NCI-H2227 (cell line): ENCODE measurements around the gene LRRC18.

ENCODE experiments used
- DNase-seq: peaks from one replicate; lab custom pipeline; 2025; ENCODE audit not compliant: unreplicated experiment; lab: John Stamatoyannopoulos, UW

LRRC18 gene

DNA sequence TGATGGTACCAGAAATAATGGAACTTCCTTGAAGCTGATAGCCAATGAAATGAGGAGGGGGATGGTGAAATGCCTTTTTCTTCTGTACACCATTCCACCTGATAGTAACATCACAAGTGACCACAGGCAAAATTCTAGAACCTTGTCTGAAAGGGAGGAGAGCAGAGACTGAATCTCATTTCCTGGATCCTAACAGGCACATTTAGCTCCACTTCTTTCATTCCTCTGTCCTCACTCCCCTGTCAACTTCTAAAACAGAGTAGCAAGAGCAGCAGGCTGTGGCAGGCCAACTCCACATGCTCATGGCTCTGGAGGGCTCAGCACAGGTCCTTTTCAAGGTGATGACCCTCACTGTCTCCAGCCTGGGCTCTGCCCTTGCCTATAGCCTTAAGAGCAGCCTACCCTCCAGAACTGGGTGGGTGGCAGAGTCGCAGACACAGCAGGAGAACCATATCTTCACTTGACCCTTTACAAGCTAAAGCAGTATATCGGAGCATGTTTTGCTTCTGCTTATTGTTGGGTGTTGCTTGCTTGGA lies at the start of gene LRRC18:
Gene LRRC18, minus strand, starts transcription at position 51 of the 536 bp plus-strand sequence. CDS start 25,685 bp downstream, outside the sequence.
- no peak for DNase-seq

DNA sequence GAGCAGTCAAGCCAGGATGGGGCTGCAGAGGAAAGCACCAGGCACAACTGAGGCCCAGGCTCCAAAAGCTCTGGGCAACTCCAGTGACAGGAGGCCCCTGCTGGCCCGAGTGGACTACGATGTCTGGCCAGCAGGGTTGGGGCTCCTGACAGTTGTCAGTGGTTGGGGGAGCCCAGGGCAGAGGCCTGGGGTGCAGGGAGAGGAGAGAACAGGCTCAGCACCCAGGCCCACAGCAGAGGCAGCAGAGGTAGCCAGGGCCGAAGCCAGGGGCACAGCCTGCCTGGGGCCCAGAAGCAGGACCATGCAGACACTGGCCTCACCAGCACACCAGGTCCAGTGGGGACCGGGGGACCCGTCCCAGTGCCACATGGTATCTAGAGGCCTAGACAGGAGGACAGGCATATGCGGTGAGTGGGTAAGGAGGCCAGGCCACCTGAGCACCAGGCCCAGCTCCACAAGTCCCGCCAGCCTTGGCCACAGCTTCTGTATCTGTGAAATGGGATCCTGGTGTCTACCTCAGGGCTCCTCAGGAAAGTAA lies 46.0 kb upstream of the LRRC18 start:
- no peak for DNase-seq

DNA sequence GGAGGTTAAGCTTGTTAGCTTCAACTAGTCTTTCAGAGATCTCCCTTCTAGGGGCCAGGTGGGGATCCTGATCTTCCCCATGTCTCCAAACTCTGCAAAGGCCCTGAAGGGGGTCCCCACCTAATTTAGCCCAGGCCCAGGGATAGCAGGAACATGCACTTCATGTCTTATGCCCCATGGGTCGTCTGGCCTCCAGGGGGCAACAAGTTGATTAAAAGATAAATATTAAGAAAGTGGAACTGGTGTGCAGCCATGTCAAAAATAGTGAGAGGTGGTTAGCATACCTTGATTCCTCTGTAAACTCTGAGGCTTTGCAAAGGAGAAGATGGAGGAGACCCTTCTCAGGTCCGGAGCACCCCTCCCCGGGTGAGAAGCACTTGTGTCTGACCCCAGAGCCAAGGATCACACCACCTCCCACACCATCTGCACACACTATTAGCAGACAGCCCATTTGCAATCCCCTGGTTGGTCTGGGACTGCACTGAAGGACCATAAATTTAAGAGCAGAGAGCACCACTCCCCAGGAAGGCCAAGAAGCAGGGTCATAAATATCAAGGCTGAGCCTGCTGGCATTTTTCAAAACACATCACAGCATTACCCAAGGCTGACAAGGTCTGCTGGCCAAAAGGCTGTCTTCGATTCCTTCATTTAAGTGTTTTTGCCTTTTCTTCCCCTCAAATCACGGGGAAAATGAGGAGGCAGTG lies 44.2 kb upstream of the LRRC18 start:
- no peak for DNase-seq

DNA sequence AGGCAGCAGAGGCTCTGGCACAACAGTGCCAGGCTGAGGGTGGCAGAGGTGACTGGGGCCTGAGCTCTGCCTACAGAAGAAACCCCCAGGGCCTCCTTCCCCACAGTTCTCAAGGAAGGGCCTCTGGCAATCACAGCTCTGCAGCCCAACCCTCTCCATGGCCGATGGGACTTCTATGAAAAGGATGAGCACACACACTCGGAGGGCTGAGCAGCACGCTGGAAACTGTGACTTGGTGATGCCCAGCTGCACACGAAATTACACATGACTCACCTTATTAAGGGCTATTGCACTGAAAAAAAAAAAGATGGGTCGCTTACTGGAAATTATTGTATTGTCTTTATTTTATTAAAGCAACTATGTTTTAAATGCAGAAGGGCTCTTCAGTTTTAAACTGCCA lies 42.9 kb upstream of the LRRC18 start:
- DNase-seq, result no peak

DNA sequence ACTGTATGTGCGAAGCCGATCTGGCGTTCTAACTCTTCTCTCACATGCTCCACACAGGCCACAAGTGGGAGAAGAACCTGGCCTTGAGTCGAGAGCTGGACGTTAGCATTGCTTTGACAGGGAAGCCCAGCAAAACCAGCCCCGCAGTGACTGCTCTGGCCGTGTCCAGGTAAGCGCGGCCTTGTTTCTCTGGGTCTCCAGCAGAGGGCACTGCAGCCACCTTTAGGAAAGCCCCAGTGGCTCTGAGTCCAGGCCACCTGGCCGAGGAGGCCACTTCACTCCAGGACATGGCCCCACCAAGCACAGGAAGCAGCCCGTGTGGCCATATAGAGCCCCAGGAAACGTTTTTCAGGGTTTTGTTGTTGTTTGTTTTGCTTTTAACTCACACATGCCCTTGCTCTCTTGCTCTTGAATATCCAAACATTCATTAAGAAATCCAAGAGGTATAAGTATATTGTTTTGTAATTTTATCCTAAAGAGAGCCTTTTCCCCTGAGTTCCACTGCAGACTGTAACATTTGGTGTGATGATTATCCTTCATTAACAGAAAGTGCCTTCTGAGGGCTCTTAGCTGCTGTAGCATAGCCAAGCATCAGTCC lies 41.8 kb upstream of the LRRC18 start:
- no peak for DNase-seq

DNA sequence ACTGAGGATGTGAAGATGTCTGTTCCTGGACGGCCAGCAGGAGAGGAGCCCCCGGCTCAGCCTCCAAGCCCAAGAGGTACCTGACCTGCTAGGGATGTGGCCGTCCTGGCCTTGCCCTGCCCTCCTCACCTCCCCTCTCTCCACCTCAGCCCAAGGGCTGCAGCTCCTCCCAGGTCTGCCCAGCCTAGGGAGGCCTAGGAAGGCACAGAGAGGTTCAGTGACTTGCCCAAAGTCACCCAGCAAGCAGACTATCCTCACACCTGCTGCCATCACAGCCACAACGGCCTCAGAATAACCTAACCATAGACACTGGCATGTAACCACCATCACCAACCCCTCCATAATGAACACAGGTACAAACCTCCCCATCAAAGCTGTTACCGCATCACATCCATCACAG lies 38.7 kb upstream of the LRRC18 start:
- no peak for DNase-seq

DNA sequence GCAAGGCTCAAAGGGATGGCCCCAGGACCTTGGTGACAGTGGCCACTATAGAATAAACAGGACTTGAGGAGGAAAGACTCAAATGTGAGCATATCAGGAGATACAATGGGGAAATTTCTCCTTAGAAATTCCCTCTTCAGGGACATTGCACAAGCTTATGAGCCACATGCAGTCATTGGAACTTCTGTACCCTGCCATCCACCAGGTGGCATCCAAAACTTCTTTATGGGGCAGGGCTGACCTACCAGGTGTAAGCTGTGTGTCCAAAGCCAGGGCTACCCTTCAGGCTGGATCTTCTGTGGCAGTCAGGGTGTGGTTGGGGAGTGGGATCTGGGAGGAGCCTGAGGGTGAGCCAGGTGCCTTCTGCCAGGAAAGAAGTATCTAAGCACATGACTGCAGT lies 36.6 kb upstream of the LRRC18 start:
- DNase-seq, result no peak

DNA sequence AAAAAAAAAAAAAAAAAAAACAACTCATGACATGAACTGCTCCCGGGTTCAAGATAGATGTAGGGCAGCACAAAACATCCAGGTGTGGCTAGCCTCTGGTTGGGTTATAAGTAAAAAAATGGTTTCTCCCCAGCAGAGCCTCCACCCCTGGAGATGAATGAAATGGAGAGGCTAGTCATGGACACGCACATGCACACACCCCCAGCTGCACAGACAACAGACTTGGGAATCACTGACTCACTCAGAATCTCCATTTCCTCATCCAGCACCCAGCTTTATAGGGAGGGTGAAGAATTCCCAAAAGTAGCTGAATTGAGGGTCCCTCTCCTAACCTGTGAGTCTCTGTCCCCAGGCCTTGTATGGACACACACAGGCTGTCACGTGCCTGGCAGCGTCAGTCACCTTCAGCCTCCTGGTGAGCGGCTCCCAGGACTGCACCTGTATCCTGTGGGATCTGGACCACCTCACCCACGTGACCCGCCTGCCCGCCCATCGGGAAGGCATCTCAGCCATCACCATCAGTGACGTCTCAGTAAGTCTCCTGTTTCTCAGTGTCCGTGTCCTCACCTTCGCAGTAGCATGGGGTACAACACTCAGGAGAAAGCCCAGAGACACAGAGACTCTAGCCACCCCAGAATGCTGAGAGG lies 35.0 kb upstream of the LRRC18 start:
- DNase-seq, result no peak

DNA sequence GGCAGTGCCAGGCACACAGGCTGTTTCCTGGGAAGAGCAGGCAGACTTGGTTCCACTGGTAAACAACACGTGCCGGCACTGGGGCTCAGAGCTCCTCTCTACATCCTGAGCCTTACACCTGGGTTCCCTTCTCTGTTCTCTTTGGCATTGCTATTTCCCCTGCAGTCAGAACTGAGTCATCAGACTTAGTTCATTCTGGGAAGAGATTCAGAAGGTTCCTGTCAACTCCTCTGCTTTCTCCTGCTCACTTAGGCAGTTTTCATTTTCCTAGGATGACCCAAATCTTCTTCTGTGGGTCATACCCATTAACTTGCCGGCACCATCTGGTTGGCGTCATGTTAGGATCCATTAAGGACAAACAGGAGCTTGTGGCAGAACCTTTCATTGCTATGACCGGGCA lies 33.4 kb upstream of the LRRC18 start:
- no peak for DNase-seq

DNA sequence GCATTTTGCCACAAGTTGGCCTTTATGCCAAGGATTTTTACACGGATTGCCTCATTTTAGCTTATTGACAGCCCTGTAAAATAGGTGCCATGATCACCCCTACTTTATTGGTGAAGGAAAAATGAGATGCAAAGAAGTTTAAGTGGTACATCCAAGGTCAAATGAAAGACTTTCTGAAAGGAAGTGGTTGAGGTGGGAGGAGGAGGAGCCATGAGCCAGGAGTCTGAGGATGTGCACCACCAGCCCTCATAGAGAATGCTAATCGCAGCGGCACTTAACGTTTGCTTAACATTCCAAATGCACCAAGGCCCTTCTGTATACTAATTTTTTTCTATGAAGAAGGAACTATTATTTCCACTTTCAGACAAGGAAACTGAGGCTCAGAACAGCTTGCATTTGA lies 31.0 kb upstream of the LRRC18 start:
- no peak for DNase-seq

DNA sequence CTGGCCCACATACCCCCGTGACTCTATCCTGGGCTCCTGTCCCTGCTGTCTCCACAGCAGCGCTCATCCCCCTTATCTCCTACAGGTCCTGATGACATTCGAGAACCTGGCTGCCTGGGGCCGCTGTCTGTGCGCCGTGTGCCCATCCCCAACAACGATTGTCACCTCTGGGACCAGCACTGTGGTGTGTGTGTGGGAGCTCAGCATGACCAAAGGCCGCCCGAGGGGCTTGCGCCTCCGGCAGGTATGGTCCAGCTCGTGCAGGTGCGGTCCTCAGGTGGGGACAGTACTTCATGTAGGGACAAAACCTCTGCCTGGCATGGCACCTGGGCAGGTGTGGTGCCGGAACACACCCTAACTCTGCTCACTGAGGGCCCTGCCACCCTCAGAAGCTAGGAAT lies 30.4 kb upstream of the LRRC18 start:
- no peak for DNase-seq

DNA sequence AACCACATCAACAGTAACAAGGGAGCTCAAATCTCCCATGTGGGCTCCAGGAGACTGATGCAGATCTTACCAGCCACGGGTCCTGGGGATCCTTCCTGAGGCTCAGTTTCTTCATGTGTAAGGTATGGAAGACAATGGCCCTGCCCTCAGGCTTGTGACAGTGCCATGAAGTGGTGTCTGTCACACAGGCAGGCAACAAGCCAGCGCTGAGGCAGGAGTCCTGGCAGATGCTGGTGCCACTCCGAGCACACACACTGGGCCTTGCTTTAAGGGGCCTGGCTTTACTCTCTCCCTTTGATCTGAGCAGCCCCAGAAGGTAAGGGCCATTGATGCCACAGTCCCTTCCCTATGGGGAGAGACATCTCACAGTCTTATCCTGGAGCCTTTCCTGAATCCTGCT lies 28.4 kb upstream of the LRRC18 start:
- no peak for DNase-seq

DNA sequence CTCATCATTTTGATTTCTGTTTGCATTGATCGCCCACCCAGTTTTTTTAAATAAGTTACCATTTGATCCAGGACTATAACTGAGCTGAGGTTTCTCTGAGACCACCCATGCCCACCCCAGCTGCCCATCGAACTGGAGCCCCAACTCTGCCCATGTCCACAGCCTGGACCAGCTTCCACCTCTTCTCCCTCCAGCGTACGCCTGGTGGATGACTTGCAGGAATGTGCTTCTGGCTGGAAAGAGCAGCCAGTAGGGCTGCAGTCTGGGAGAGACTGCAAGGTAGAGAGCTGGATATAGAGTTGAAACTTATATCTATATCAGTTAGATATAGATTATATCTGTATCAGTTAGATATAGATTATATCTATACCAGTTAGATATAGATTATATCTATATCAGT lies 25.8 kb upstream of the LRRC18 start:
- no peak for DNase-seq

DNA sequence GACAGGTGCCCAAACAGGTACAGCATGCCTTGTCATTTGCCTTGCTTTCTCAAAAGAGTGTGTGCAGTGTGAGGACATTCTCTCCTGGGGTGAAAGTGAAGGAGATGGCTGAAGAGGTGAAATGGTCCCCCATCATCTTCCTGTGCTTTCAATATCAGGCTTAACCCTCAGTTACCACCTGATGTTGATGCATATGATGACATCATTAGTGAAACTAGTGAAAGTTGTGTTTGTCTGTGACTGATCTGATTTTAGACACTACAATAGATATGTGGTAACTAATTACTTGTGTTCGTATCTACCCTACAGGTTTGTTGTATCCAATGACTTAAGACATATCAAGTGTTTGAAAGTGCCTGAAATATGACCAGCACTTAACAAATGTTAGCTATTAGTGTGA lies 24.4 kb upstream of the LRRC18 start:
- DNase-seq, result no peak

DNA sequence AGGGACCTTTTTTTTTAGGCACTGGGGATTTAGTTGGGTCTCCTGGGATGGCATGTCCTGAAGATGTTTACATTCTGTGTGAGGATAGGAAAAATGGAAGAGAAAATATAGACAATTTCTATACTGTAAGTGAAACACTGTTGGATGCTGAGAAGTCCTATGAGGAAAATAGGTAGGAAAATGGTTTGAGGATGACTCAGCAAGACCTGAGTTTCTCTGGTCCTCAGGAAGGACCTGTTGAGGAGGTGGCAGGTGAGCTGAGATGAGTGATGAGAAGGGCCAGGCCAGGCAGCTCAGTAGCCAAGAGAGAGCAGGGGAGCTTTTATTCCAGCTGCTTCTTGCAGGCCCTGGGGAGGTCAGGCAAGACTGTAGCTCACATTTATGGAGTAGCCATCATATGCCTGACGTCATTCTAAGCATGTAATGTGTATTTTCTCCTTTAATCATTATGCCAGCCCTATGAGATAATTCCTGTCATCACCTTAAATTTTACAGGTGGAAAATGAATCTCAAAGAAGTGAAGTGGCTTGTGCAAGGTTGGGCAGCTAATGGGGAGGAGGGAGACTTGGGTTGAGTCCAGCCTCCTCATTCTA lies 19.1 kb upstream of the LRRC18 start:
- no peak for DNase-seq

DNA sequence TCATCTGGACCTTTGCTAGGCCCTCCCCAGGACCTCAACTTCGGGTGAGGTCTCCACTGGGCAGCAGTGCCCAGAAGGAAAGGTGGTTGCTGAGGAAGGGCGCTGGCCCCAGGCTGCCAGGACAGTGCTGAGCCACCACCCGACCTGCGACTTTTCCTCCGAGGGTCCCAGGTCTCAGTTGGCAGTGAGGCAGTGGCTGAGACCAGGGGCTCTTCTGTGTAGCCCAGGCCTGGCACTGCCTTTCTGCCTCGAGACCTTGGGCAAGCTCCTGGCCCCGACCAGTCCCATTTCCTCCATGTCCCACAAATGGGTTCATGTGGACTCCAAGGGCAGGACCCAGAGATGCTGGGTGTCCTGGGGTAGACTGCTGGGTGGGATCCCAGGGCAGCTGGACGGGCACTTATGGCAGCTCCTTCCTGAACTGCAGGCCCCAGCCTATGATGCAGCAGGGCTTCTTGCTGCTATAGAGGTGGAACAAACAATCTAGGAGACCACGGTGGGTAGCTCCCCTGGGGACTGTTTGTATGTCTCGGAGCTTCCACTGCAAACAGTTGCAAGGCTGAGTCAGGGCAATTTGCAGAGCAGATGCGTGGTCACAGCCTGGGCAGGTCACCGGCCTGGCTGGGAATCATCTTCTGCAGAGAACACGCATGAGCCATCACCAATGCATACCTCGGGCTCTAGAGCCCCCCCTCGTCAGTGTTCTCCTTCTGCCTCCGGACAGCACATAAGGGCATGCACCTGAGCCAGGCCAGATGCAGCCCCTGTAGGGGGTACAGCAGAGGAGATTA lies 17.9 kb upstream of the LRRC18 start:
- DNase-seq, result no peak

DNA sequence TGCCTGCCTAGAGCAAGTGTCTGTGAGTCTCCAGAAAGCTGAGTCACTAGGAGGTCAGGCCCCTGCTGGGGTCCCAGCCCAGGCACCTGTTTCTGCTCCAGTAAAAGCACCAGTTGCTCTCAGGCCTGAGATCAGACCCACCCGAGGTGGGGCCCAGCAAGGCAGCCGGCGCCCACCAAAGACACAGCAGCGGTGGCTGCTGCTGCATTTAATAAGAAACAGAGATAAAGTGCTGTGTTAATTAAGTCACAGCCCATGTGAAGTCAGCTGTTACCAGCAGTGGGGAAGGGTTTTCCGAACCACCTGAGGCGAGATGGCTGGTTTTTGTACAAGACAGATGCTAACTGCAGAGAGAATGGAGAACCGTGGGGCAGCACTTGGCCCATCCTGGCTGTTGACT lies 12.1 kb upstream of the LRRC18 start:
- DNase-seq, result no peak

DNA sequence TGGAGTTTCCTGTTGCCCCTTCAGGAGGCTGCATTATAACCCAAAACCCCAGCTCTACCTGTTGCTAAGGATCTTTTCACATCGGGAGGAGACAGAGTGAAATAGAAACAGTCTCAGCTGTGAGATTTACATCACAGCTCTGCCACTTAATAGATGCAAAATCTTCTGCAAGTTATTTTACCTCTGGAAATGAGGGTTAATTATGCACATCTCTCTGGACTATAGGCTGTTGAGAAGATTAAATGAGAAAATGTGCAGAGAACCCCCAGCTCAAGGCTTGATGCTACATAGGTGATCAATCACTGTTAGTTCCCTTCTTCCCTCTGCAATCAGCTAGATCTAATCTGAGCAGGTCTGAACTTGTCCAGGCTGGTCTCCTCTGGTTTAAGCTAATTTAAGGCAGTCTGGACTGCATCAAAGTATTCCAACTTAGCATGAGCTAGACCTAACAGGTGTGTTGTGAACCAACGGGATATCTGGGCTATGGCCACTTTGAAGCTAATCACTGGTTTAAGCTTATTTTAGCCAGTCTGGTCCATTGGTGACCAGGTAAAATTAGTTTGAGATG lies 8.9 kb upstream of the LRRC18 start:
- DNase-seq, result no peak

DNA sequence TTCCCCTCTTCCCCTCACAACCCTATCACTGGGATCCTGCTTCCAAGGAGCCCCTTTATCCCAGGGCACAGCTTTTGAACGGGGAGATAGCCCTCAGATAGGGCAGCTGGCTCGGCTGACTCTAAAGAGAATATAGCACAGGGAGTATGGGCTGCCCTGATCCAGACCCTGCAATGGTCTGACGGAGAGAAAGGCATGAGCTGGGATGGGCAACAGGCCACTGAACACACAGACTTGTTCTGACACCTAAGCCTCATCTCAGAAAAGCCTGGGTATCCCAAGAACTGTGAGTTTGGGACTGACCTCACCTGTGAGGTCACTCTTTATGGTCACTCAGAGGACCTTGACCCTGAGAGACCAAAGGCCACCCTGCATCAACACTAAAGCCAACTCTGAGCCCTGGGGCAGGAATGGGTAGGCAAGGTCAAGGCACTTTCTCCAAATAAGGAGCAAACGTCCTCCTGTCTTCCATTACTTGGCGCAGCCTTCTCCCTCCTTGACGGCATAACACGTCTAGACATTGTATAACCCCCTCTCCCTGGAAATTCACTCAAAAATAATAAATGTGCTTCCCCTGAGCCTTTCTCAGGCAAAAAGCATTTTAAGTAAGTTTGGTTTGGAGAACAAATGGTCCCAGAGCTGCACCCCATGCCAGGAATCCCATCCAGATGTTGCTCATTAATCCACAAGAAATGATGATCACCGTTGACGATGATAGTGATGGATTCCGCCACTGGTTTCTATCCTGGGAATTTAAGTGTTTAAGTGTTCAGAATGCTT lies 8.2 kb upstream of the LRRC18 start:
- no peak for DNase-seq
